Liver (tissue), 9 donors: ENCODE data around the gene ANO10. TPM values are rescaled to one million over a fixed set of nuclear protein-coding genes. Genes with fewer than 3 reads are reported as not detected.
A peak's percentile ranks its signal among the peaks of the same experiment; 100 is the strongest.

Experiments used
- DNase-seq: peaks from one replicate; pipeline ENCODE4 v3.0.0-alpha.2; 2017; ENCODE audit warnings: low spot score
- H3K27ac ChIP-seq, 2 donors: one replicate each; pipeline ENCODE4 v1.7.0; 2013; ENCODE audit warnings: inconsistent platforms in 2 of 2, low read length in 2 of 2, control low read depth in 1 of 2, low read depth in 1 of 2, mild to moderate bottlenecking in 1 of 2
- H3K27me3 ChIP-seq, 4 donors: one replicate each; pipeline versions ENCODE4 v1.6.1 to v1.7.0; 2013; ENCODE audit warnings: low read length in 3 of 4, inconsistent platforms in 1 of 4, mild to moderate bottlenecking in 1 of 4, moderate library complexity in 1 of 4; ENCODE audit not compliant: control insufficient read depth in 4 of 4, insufficient read depth in 4 of 4
- H3K36me3 ChIP-seq, 4 donors: one replicate each; pipeline versions ENCODE4 v1.6.1 to v1.7.0; 2013; ENCODE audit warnings: low read length in 3 of 4, mild to moderate bottlenecking in 3 of 4, low read depth in 1 of 4, moderate library complexity in 1 of 4; ENCODE audit not compliant: control insufficient read depth in 4 of 4, insufficient read depth in 3 of 4
- H3K4me1 ChIP-seq, 4 donors: one replicate each; pipeline versions ENCODE4 v1.6.1 to v1.7.0; 2013; ENCODE audit warnings: low read length in 3 of 4, mild to moderate bottlenecking in 3 of 4, moderate library complexity in 1 of 4; ENCODE audit not compliant: control insufficient read depth in 4 of 4, insufficient read depth in 4 of 4
- H3K4me3 ChIP-seq, 3 donors: one replicate each; pipeline versions ENCODE4 v1.6.1 to v1.7.0; 2013; ENCODE audit warnings: low read length in 3 of 3, control low read depth in 1 of 3, low read depth in 1 of 3, mild to moderate bottlenecking in 1 of 3
- H3K9ac ChIP-seq, 2 donors: one replicate each; pipeline ENCODE4 v1.7.0; 2013; ENCODE audit warnings: low read length in 2 of 2, mild to moderate bottlenecking in 2 of 2, moderate library complexity in 2 of 2, control low read depth in 1 of 2, low read depth in 1 of 2
- H3K9me3 ChIP-seq, 4 donors: one replicate each; pipeline versions ENCODE4 v1.6.1 to v1.7.0; 2013; ENCODE audit warnings: low read length in 3 of 4; ENCODE audit not compliant: control insufficient read depth in 4 of 4
- EGR1 ChIP-seq, 2 donors: IDR thresholded peaks; 2 replicates each; pipeline ENCODE4 v1.6.1; 2016 to 2018; ENCODE audit warnings: antibody characterized with exemption in 2 of 2, low read depth in 2 of 2
- FOXA1 ChIP-seq: IDR thresholded peaks from 2 replicates; pipeline ENCODE4 v1.6.1; 2016; ENCODE audit warnings: antibody characterized with exemption
- GABPA ChIP-seq, 2 donors: IDR thresholded peaks in 1 of 2; conservative IDR thresholded peaks in 1 of 2; 2 replicates each; pipeline ENCODE4 v1.6.1; 2016; ENCODE audit warnings: antibody characterized with exemption in 2 of 2, mild to moderate bottlenecking in 1 of 2, moderate library complexity in 1 of 2
- JUND ChIP-seq, 2 donors: IDR thresholded peaks; 2 replicates each; pipeline ENCODE4 v1.6.1; 2016; ENCODE audit warnings: antibody characterized with exemption in 2 of 2
- MAX ChIP-seq: IDR thresholded peaks from 2 replicates; pipeline ENCODE4 v1.6.1; 2016; ENCODE audit warnings: antibody characterized with exemption
- NR2F2 ChIP-seq: IDR thresholded peaks from 2 replicates; pipeline ENCODE4 v1.6.1; 2016; ENCODE audit warnings: antibody characterized with exemption
- RAD21 ChIP-seq, 2 donors: IDR thresholded peaks; 2 replicates each; pipeline ENCODE4 v1.6.1; 2016; ENCODE audit warnings: antibody characterized with exemption in 2 of 2, mild to moderate bottlenecking in 2 of 2
- SP1 ChIP-seq: IDR thresholded peaks from 2 replicates; pipeline ENCODE4 v1.6.1; 2018; ENCODE audit warnings: antibody characterized with exemption, mild to moderate bottlenecking
- TAF1 ChIP-seq: conservative IDR thresholded peaks from 2 replicates; pipeline ENCODE4 v1.6.1; 2016; ENCODE audit warnings: antibody characterized with exemption, mild to moderate bottlenecking
- YY1 ChIP-seq: IDR thresholded peaks from 2 replicates; pipeline ENCODE4 v1.6.1; 2016; ENCODE audit warnings: antibody characterized with exemption, mild to moderate bottlenecking
- WGBS: extraction: QIAGEN DNeasy Blood & Tissue Kit; methylation state at CpG from one replicate; pipeline ENCODE4 v1.1.7; 2013; 5-methylcytosine and 5-hydroxymethylcytosine counted together
- polyA plus RNA-seq, 2 donors: library from polyadenylated mRNA; stranded (reverse) in 1 of 2; unstranded in 1 of 2; fragments of 200-250 nt in 1 of 2; fragments of >200 nt in 1 of 2; fragmentation: Nextera tagmentation in 1 of 2; extraction: Ambion mirVana in 1 of 2; gene quantifications; one replicate each; pipeline versions ENCODE4 v1.2.1 to v1.2.3, GENCODE V29; 2013 to 2015
- total RNA-seq, 2 donors: library from RNA; depleted of rRNA; stranded (reverse); fragments of >200 nt; gene quantifications; one replicate each; pipeline ENCODE4 v1.2.3, GENCODE V29; 2014
- TF ChIP-seq, protein P1 (sequence below): fragments of 150-350 bp; IDR thresholded peaks from 2 replicates; pipeline ENCODE4 v1.5.1; 2017; ENCODE audit warnings: improper control_type of control experiment, low read depth, low read length; ENCODE audit not compliant: missing input control
- TF ChIP-seq, protein P2 (sequence below): IDR thresholded peaks from 2 replicates; pipeline ENCODE4 v1.6.1; 2016; ENCODE audit warnings: antibody characterized with exemption
- TF ChIP-seq, protein P3 (sequence below): IDR thresholded peaks from 2 replicates; pipeline ENCODE4 v1.6.1; 2016; ENCODE audit warnings: antibody characterized with exemption, mild to moderate bottlenecking
- TF ChIP-seq, protein P4 (sequence below): IDR thresholded peaks from 2 replicates; pipeline ENCODE4 v1.6.1; 2016; ENCODE audit warnings: antibody characterized with exemption
- donor health status: healthy.
- donor health status: healthy.
- donor health status: healthy.
- donor health status: healthy.
- donor health status: healthy.

Gene ANO10
- total and polyA plus RNA-seq, 4 donors: 5.6 to 8.7 (median 6.8) TPM

- Histone ChIP-seq H3K9ac (no peak overlapping the region), H3K27ac (no peak overlapping the region), H3K4me1 (no peaks in the 10 kb centered on the region), H3K4me3 (no peak overlapping the region), H3K27me3 (no peaks in the 10 kb centered on the region), H3K9me3 (peaks cover 0 to 3% (median 0%) of the 10 kb centered on the region in 4 donors), H3K36me3 (no peaks in the 10 kb centered on the region)
- DNase-seq: no peak
- TF ChIP-seq TAF1: no peak
- TF ChIP-seq JUND (IDR thresholded peaks at IDR 0.05): peak; percentile 34 to 36
- WGBS: 75% methylated on average over 3 of the region's 3 CpGs
Measured at GRCh38 chr3:43423142-43423541, 198.7 kb downstream of the ANO10 start.

DNA sequence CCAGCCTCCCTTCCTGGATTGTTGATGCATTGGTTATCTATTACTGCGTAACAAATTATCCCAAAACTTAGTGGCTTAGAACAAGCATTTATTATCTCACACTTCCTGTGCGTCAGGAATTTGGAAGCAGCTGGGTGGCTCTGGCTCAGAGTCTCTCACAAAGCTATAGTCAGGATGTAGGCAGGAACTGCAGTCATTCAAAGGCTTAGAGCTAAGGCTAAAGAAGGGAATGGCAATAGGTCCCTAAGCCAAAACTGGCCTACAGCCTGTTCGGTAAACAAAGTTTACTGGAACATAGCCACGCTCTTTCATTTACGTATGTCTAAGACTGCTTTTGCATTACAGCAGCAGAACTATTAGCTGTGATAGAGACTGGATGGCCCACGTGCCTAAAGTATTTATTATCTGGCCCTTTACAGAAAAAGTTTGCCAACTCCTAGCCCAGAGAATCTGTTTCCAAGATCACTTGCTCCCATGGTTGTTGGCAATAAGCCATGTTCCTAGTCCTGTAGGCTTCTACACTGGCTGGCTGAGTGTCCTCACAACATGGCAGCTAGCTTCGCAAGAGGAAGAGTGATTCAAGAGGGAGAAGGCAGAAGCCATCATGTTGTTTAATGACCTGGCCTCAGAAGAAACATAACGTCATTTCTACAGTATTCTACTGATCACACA lies 203.1 kb downstream of the ANO10 start:
- peak overlapping the region in 1 of 2 donors; percentile 55 for H3K27ac ChIP-seq
- no peaks in the 10 kb centered on the region for H3K9me3 ChIP-seq
- H3K36me3 ChIP-seq: no peaks in the 10 kb centered on the region
- DNase-seq: no peak
- H3K4me1 ChIP-seq: no peaks in the 10 kb centered on the region
- no peak for TF ChIP-seq FOXA1
- TF ChIP-seq, protein P1, sequence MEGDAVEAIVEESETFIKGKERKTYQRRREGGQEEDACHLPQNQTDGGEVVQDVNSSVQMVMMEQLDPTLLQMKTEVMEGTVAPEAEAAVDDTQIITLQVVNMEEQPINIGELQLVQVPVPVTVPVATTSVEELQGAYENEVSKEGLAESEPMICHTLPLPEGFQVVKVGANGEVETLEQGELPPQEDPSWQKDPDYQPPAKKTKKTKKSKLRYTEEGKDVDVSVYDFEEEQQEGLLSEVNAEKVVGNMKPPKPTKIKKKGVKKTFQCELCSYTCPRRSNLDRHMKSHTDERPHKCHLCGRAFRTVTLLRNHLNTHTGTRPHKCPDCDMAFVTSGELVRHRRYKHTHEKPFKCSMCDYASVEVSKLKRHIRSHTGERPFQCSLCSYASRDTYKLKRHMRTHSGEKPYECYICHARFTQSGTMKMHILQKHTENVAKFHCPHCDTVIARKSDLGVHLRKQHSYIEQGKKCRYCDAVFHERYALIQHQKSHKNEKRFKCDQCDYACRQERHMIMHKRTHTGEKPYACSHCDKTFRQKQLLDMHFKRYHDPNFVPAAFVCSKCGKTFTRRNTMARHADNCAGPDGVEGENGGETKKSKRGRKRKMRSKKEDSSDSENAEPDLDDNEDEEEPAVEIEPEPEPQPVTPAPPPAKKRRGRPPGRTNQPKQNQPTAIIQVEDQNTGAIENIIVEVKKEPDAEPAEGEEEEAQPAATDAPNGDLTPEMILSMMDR: no peak
- peak in 1 of 2 donors; percentile 13 for TF ChIP-seq RAD21 (IDR thresholded peaks at IDR 0.05)
- TF ChIP-seq SP1: peak; percentile 7
- no peak overlapping the region for H3K9ac ChIP-seq
- no peaks in the 10 kb centered on the region for H3K27me3 ChIP-seq
- 71% methylated on average over 8 of the region's 8 CpGs for WGBS
- H3K4me3 ChIP-seq: no peak overlapping the region

DNA sequence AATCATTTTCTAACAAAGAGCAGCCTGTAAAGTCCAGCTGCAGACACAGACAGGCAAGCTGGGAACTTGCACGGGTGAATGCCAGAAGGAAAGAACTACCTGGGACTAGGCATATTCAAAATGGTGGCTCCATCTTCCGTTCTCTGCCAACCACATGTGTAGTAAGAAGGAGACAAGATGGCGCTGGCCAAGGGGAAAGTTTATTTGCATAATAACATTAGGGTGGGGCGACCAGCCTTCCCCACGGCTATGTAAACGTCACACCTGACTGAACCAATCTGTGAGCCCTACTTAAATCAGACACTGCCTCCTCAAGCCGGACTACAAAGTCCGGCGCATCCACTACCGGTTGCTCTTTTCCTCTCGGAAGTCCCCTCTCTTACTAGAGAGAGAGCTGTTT lies 204.7 kb downstream of the ANO10 start:
- WGBS: 96% methylated on average over 11 of the region's 11 CpGs
- Histone ChIP-seq H3K4me1 (no peaks in the 10 kb centered on the region), H3K27ac (no peak overlapping the region)

More for the DNA sequence above, 204.7 kb downstream of the ANO10 start:
- DNase-seq: no peak
- Histone ChIP-seq H3K9me3 (no peaks in the 10 kb centered on the region), H3K9ac (no peak overlapping the region), H3K36me3 (no peaks in the 10 kb centered on the region), H3K27me3 (no peaks in the 10 kb centered on the region), H3K4me3 (no peak overlapping the region)
- TF ChIP-seq JUND (IDR thresholded peaks at IDR 0.05) (no peak), MAX (no peak), TAF1 (no peak), GABPA (IDR thresholded peaks at IDR 0.05 in 1 of 2, conservative IDR thresholded peaks at IDR 0.05 in 1 of 2) (no peak), SP1 (no peak), NR2F2 (no peak), EGR1 (IDR thresholded peaks at IDR 0.05; ENCODE audit: low read depth in 2 of 2) (no peak), RAD21 (IDR thresholded peaks at IDR 0.05) (no peak), YY1 (no peak)
- TF ChIP-seq, protein P2, sequence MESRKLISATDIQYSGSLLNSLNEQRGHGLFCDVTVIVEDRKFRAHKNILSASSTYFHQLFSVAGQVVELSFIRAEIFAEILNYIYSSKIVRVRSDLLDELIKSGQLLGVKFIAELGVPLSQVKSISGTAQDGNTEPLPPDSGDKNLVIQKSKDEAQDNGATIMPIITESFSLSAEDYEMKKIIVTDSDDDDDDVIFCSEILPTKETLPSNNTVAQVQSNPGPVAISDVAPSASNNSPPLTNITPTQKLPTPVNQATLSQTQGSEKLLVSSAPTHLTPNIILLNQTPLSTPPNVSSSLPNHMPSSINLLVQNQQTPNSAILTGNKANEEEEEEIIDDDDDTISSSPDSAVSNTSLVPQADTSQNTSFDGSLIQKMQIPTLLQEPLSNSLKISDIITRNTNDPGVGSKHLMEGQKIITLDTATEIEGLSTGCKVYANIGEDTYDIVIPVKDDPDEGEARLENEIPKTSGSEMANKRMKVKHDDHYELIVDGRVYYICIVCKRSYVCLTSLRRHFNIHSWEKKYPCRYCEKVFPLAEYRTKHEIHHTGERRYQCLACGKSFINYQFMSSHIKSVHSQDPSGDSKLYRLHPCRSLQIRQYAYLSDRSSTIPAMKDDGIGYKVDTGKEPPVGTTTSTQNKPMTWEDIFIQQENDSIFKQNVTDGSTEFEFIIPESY: no peak
- TF ChIP-seq, protein P3, sequence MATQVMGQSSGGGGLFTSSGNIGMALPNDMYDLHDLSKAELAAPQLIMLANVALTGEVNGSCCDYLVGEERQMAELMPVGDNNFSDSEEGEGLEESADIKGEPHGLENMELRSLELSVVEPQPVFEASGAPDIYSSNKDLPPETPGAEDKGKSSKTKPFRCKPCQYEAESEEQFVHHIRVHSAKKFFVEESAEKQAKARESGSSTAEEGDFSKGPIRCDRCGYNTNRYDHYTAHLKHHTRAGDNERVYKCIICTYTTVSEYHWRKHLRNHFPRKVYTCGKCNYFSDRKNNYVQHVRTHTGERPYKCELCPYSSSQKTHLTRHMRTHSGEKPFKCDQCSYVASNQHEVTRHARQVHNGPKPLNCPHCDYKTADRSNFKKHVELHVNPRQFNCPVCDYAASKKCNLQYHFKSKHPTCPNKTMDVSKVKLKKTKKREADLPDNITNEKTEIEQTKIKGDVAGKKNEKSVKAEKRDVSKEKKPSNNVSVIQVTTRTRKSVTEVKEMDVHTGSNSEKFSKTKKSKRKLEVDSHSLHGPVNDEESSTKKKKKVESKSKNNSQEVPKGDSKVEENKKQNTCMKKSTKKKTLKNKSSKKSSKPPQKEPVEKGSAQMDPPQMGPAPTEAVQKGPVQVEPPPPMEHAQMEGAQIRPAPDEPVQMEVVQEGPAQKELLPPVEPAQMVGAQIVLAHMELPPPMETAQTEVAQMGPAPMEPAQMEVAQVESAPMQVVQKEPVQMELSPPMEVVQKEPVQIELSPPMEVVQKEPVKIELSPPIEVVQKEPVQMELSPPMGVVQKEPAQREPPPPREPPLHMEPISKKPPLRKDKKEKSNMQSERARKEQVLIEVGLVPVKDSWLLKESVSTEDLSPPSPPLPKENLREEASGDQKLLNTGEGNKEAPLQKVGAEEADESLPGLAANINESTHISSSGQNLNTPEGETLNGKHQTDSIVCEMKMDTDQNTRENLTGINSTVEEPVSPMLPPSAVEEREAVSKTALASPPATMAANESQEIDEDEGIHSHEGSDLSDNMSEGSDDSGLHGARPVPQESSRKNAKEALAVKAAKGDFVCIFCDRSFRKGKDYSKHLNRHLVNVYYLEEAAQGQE: no peak
- TF ChIP-seq, protein P4, sequence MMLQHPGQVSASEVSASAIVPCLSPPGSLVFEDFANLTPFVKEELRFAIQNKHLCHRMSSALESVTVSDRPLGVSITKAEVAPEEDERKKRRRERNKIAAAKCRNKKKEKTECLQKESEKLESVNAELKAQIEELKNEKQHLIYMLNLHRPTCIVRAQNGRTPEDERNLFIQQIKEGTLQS: no peak
